ENCODE measurements around the gene ROBO4. TPM values are rescaled to one million over a fixed set of nuclear protein-coding genes. Genes with fewer than 3 reads are reported as not detected.

ROBO4 gene
- total RNA-seq, 4 donors from 2014 or later = 13.9 to 33.6 (median 23.4) TPM

- no peak overlapping the region for H3K4me3 ChIP-seq
- no peaks in the 10 kb centered on the region for H3K9me3 ChIP-seq
- 6 to 9% methylated on average over 11 to 12 of the region's 18 CpGs for WGBS, 2 donors (ENCODE audit: low coverage in 1 of 2)
- no peaks in the 10 kb centered on the region for H3K36me3 ChIP-seq
- ATAC-seq = no peak
- TF ChIP-seq POLR2AphosphoS5 (IDR thresholded peaks at IDR 0.05) (no peak), POLR2A (IDR thresholded peaks at IDR 0.05) (no peak), CTCF (IDR thresholded peaks at IDR 0.05) (no peak), EP300 (IDR thresholded peaks at IDR 0.05) (no peak)
- no peak overlapping the region for H3K27ac ChIP-seq
- peaks cover 98% of the 10 kb centered on the region for H3K27me3 ChIP-seq
- H3K4me1 ChIP-seq = peaks cover 0 to 63% (median 29%) of the 10 kb centered on the region in 3 donors
These were observed 33.3 kb downstream of the ROBO4 start for GRCh38 chr11:124864176-124864891.

- Histone ChIP-seq H3K27ac (no peak overlapping the region), H3K4me3 (no peak overlapping the region), H3K27me3 (peaks cover 98% of the 10 kb centered on the region), H3K9me3 (no peaks in the 10 kb centered on the region), H3K4me1 (peaks cover 0 to 57% (median 24%) of the 10 kb centered on the region in 3 donors), H3K36me3 (no peaks in the 10 kb centered on the region)
- no peak for TF ChIP-seq EP300 (IDR thresholded peaks at IDR 0.05)
- TF ChIP-seq POLR2AphosphoS5 (IDR thresholded peaks at IDR 0.05) = no peak
- no peak for TF ChIP-seq POLR2A (IDR thresholded peaks at IDR 0.05)
- no peak for TF ChIP-seq CTCF (IDR thresholded peaks at IDR 0.05)
- ATAC-seq = no peak
- 0% methylated on average over 1 to 3 of the region's 9 CpGs for WGBS, 2 donors (ENCODE audit: low coverage in 1 of 2)
These were observed 33.9 kb downstream of the ROBO4 start for GRCh38 chr11:124863826-124864165.

- Histone ChIP-seq H3K36me3 (no peaks in the 10 kb centered on the region), H3K4me1 (peaks cover 0 to 52% (median 20%) of the 10 kb centered on the region in 3 donors), H3K27ac (no peak overlapping the region), H3K9me3 (no peaks in the 10 kb centered on the region), H3K27me3 (peaks cover 96% of the 10 kb centered on the region), H3K4me3 (peak overlapping the region in 1 of 2 donors; percentile 36)
- 0 to 1% methylated on average over 18 to 26 of the region's 31 CpGs for WGBS, 2 donors (ENCODE audit: low coverage in 1 of 2)
- peak; percentile 60 for ATAC-seq
- TF ChIP-seq POLR2A (IDR thresholded peaks at IDR 0.05) (no peak), CTCF (IDR thresholded peaks at IDR 0.05) (no peak), POLR2AphosphoS5 (IDR thresholded peaks at IDR 0.05) (no peak), EP300 (IDR thresholded peaks at IDR 0.05) (no peak)
These were observed 34.4 kb downstream of the ROBO4 start for GRCh38 chr11:124863137-124863825.

- H3K4me1 ChIP-seq = peaks cover 0 to 36% (median 20%) of the 10 kb centered on the region in 3 donors
- TF ChIP-seq POLR2A (IDR thresholded peaks at IDR 0.05) (no peak), EP300 (IDR thresholded peaks at IDR 0.05) (no peak), POLR2AphosphoS5 (IDR thresholded peaks at IDR 0.05) (no peak), CTCF (IDR thresholded peaks at IDR 0.05) (no peak)
- no peak overlapping the region for H3K27ac ChIP-seq
- H3K36me3 ChIP-seq = no peaks in the 10 kb centered on the region
- H3K9me3 ChIP-seq = no peaks in the 10 kb centered on the region
- ATAC-seq = no peak
- 0% methylated on average over 2 of the region's 4 CpGs; no CpG with 5 or more reads in 1 of the 2 donors for WGBS, 2 donors (ENCODE audit: low coverage in 1 of 2)
- peaks cover 93% of the 10 kb centered on the region for H3K27me3 ChIP-seq
- no peak overlapping the region for H3K4me3 ChIP-seq
These were observed 36.0 kb downstream of the ROBO4 start for GRCh38 chr11:124861670-124862069.
